Measurements from ENCODE around the gene RPS3.

DNA sequence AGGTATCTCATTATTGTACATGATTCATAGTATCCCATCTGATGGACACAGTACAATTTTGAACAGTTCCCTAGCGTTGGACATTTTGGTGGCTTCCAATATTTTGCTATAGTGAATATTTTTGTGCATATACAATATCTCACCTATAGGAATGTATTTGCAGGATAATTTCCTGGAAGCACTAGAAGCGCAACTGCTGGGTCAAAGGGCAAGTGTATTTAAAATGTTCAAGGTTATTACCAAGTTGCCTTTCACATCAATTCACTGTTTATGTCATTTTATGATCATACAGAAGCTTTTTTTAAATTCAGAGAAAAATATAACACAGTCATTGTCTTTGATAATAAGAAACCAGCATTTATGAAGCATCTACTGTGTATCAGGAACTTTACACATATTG, 19.1 kb upstream of the RPS3 start:
- TF ChIP-seq BHLHE40 (IDR thresholded peaks at IDR 0.05; ENCODE audit: borderline replicate concordance) (no peak), ARNT (IDR thresholded peaks at IDR 0.05) (no peak), FOXA1 (IDR thresholded peaks at IDR 0.05) (no peak), SUZ12 (IDR thresholded peaks at IDR 0.05) (no peak), SP1 (IDR thresholded peaks at IDR 0.05) (no peak), ELF4 (IDR thresholded peaks at IDR 0.05) (no peak), L3MBTL2 (conservative IDR thresholded peaks at IDR 0.05) (no peak), FOXM1 (IDR thresholded peaks at IDR 0.05; ENCODE audit: borderline replicate concordance) (no peak), TARDBP (IDR thresholded peaks at IDR 0.05) (no peak), FOXK2 (IDR thresholded peaks at IDR 0.05) (no peak), HDGF (IDR thresholded peaks at IDR 0.05; ENCODE audit: borderline replicate concordance) (no peak), ZNF384 (IDR thresholded peaks at IDR 0.05) (no peak), LEF1 (IDR thresholded peaks at IDR 0.05; ENCODE audit: borderline replicate concordance) (no peak)

Measured in HEK293T (cell line).